ENCODE measurements around the gene SELENOF. TPM values are rescaled to one million over a fixed set of nuclear protein-coding genes. Genes with fewer than 3 reads are reported as not detected.

The SELENOF gene
- total and polyA plus RNA-seq, 4 donors = 194 to 232 (median 200) TPM

Other genes with a start within 250 kb of the SELENOF start
- gene SH3GLB1, start 209.6 kb downstream of the SELENOF start, total RNA-seq = 10 to 100 TPM; 57.7 to 89.4 TPM
- 100 to 1,000 TPM in 1 of 2 donors, 10 to 100 TPM in 1; 89.8 to 114 TPM for gene SH3GLB1, start 209.6 kb downstream of the SELENOF start, polyA plus RNA-seq (ENCODE audit: insufficient read length in 2 of 2)
- gene HS2ST1, start 509 bp upstream of the SELENOF start, total RNA-seq = 10 to 100 TPM; 24.2 to 47.5 TPM
- 10 to 100 TPM; 27.2 to 51.0 TPM for gene HS2ST1, start 509 bp upstream of the SELENOF start, polyA plus RNA-seq (ENCODE audit: insufficient read length in 2 of 2)